GM18498 (cell line): ENCODE results near the gene CELF5.
"Not testable (repeated sequence)": the region's sequence is repeated elsewhere in the genome, so short reads cannot be mapped to it uniquely, and the experiment has no call there.

ENCODE experiments used
- ATAC-seq: cut with Tn5 transposase; IDR thresholded peaks from one replicate; pipeline ENCODE4 v1.9.1; 2021; ENCODE audit warnings: mild to moderate bottlenecking, moderate library complexity; ENCODE audit not compliant: unreplicated experiment

CELF5 gene

DNA sequence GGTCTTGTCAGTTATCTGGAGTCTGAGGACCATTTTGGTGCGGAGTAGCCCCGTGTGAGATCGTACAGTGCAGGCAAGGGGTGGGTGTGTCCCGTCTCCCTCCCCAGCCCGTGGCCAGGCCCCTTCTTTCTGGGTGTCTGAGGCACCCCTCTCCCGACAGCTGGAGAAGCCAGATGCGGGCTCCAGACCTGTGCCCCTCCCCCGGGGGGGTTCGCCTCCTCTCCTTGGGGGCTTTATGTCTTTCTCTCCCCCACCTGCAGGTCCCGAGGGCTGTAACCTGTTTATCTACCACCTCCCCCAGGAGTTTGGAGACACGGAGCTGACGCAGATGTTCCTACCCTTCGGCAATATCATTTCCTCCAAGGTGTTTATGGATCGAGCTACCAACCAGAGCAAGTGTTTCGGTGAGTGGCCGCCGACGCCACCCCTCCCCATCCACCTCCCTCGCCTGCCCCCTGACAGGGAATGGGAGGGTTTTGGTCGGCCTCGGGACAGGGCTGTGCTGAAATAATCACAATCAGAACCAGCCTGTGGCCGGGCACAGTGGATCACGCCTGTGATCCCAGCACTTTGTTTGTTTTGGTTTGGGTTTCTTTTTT, 65.6 kb downstream of the CELF5 start:
- ATAC-seq: no peak

DNA sequence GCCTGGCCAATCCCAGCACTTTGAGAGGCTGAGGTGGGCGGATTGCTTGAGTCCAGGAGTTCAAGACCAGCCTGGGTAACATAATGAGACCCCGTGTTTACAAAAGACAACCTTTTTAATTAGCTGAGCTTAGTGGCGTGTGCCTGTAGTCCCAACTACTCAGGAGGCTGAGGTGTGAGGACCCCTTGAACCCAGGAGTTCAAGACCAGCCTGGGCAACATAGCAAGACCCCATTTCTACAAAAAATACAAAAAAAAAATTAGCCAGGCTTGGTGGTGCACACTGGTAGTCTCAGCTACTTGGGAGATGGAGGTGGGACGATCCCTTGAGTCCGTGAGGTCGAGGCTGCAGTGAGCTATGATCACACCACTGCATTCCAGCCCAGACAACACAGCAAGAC, 66.4 kb downstream of the CELF5 start:
- not testable (repeated sequence) for ATAC-seq

- no peak for ATAC-seq
Observed at GRCh38 chr19:3291644-3292043, 67.2 kb downstream of the CELF5 start.

- no peak for ATAC-seq
Observed at GRCh38 chr19:3292958-3293529, 68.6 kb downstream of the CELF5 start.

DNA sequence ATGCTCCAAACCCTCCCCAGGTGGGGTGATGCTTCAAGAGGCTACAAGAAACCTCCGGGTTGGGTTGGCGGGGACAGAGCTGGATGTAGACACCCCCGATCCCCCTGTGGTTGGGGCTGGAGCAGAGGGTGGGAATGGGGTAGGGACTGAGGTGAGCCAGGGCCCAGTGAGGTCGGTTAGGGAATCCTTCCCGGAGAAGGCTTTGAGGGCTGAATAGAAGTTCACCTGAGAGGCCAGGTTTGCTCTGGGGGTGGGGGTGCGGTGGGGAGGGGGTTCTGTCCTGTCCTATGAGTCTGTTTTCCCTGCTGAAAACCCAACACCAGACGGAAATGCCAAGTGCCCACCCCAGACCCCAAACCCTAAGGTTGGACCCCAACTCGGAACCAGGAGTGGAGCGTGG, 69.1 kb downstream of the CELF5 start:
- no peak for ATAC-seq

GRCh38 chr19:3294080-3294850, 69.8 kb downstream of the CELF5 start:
- no peak for ATAC-seq

GRCh38 chr19:3295581-3295980, 71.1 kb downstream of the CELF5 start:
- ATAC-seq: no peak

GRCh38 chr19:3296034-3296433, 71.6 kb downstream of the CELF5 start:
- ATAC-seq: no peak

DNA sequence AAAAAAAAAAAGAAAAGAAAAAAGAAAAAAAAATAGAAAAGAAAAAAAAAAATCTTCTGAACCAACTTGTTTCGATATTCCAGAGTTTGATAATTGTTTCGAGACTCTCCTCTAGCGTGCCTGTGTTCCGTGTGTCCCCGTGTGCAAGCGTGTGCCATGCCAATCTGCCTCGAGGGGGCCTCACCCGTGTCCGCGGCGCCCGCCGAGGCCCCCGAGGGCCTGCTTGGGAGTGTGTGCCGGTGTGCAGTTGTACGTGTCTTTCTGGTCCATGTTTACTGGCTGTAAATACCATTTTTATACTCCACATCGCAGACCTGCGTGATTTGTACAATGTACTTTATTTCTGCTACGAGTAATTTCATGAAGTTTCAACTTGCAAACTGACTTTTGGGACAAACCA, 72.0 kb downstream of the CELF5 start:
- ATAC-seq: no peak

GRCh38 chr19:3298853-3299449, 74.5 kb downstream of the CELF5 start:
- no peak for ATAC-seq

DNA sequence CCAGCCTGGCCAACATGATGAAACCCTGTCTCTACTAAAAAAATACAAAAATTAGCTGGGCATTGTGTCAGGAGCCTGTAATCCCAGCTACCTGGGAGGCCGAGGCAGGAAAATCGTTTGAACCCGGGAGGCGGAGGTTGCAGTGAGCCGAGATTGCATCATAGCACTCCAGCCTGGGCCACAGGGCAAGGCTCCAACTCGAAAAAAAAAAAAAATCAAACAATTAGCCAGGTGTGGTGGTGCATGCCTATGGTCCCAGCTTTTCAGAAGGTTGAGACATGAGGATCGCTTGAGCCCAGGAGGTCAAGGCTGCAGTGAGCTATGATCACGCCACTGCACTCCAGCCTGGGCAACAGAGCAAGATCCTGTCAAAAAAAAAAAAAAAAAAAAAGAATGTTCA, 76.1 kb downstream of the CELF5 start:
- ATAC-seq: not testable (repeated sequence)

DNA sequence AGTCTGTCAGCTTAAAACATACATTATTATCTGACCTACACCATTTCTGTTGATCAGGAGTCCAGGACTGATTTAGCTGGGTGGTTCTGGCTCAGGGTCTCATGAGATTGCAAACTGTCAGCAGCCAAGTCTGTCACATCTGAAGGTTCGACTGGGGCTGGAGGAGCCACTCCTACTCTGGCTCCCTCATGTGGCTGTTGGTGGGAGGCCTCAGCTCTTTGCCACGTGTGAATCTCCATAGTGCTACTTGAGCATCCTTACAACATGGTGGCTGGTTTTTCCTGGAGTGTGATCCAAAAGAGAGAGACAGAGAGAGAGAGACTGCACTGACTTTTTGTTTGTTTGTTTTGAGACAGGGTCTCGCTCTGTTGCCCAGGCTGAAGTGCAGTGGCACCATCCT, 78.3 kb downstream of the CELF5 start:
- ATAC-seq: no peak

- no peak for ATAC-seq
Observed at GRCh38 chr19:3304871-3305423, 80.5 kb downstream of the CELF5 start.

DNA sequence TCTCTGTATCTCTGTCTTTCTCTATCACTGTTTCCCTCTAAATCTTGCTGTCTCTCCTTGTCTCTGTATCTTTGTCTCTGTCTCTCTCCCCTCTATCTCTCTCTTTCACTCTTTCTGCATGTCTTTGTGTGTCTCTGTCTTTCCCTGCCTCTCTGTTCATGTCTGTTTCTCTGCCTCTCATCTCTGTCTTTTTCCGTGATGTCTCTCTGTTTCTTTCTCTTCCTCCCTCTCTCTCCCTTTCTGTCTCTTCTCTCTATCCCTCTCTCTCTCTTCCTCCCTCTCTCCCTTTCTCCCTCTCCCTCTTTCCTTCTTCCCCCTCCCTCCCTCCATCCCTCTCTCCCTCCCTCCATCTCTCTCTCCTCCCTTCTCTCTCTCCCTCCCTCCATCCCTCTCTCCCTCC, 85.3 kb downstream of the CELF5 start:
- no peak for ATAC-seq

DNA sequence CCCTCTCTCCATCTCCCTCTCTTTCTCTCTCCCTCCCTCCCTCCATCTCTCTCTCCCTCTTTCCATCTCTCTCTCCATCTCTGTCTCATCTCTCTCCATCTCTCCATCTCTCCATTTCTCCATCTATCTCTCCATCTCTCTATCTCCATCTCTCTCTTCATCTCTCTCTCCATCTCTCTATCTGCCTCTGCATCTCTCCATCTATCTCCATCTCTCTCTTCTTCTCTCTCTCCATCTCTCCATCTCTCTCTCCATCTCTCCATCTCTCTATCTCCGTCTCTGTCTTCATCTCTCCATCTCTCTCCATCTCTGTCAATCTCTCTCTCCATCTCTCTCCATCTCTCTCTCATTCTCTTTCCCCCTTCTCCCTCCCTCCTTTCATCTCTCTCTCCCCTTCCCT, 85.8 kb downstream of the CELF5 start:
- no peak for ATAC-seq

DNA sequence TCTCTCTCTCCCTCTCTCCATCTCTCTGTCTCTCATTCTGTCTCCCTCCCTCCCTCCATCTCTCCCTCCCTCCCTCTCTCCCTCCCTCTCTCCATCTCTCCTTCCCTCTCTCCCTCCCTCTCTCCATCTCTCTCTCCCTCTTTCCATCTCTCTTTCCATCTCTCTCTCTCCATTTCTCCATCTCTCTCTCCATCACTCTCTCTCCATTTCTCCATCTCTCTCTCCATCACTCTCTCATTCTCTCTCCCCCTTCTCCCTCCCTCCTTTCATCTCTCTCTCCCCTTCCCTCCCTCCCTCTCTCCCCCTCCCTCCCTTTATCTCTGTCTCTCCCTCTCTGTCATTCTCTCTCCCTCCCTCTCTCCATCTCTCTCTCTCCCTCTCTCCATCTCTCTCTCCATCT, 86.2 kb downstream of the CELF5 start:
- ATAC-seq: no peak

DNA sequence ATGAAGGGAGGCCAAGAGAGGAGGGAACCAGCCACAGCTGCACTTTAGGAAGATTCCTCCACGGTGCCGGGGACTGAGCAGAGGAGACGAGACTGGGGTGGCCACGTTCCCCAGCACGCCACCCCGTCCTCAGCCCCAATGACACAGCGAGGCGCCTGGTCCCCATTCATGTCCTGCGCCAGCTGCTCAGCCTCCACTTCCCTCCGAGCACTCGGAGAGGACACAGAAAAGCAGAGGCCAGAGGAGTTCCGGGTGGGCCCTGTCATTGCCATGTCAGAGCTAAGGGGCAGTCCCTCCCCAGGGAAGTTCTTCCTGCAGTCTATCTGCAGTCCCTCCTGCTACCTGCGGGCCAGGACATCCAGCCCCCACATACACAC, 88.7 kb downstream of the CELF5 start:
- no peak for ATAC-seq

DNA sequence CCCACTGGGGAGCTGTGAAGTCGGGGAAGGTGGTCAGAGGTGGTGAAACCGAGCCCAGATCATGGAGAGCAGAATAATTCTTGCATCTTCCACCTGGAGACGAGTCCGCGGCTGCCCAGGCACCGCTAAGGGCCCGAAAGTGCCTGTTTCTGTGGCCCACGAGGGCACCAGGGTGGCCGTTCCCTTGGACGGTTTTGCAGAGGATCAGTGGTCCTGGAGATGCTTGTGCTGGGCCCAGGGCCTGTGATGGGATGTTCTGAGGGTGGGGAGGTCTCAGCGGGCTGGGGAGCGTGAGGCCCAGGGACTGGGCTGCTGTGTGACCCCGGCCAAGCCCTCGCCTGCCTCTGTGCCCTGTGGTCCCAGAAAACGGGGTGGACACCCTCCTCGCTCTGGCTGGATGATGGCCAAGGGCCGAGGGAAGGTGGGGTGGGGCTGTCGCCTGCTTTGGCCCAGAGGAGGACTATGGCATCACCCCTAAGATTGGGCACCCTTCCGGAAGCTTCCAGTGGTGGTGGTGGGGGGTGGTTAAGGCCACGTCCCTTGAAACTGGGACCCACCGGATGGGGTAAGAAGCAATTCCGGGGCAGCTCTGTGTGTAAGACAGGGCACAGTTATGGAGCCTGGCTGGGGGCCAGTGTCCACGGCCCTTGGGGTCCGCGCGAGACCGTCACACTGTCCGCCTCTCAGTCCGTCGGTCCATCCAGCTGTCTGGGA, 90.7 kb downstream of the CELF5 start:
- ATAC-seq: no peak

DNA sequence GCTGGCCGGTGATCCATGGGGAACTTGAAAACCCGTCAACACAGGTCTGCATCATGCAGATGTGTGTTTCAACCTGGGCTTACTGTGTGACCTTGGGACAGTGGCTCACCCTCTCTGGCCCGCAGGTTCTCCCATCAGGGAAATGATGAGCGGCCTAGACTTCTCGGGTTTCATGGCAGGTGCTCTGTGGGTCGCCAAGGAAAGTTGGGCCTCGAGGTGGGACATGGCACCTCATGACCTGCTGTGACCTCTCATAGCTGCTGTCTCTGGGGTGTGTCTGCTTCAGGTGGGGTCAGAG, 91.2 kb downstream of the CELF5 start:
- ATAC-seq: no peak

DNA sequence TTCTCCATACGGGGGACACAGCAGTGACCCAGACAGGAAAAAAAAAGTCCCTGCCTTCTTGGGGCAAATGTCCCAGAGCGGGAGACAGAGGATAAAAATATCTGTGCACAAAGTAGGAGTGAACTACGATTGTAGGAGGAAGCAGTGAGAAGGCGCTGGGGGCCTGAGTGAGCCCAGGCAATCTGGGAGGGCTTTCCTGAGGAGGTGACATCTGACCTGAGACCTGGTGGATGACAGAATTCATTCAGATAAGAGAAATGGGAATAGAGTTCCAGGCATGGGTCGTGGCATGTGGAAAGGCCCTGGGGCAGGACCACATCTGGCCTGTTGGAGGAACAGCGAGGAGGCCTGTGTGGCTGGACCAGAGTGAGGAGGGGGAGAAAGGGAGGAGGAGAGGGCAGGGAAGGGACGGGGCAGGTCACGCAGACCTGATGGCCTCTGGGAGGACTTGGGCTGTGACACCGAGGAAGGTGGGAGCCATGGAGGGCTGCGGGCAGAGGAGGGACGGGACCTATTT, 91.7 kb downstream of the CELF5 start:
- no peak for ATAC-seq

GRCh38 chr19:3316659-3317207, 92.3 kb downstream of the CELF5 start:
- ATAC-seq: no peak
